HepG2 (cell line): ENCODE results near the gene EEFSEC. TPM values are rescaled to one million over a fixed set of nuclear protein-coding genes. Genes with fewer than 3 reads are reported as not detected.

ENCODE experiments used
- ARNT2 ChIP-seq: sonication (generic); formaldehyde crosslinking; IDR thresholded peaks from 2 replicates; pipeline ENCODE4 v1.8.0; 2022; ENCODE audit warnings: mild to moderate bottlenecking, low read depth, missing genetic modification reagents, moderate library complexity
- HDAC2 ChIP-seq: sonication (generic); formaldehyde crosslinking; IDR thresholded peaks from 2 replicates; pipeline ENCODE4 v1.4.0; 2020; ENCODE audit warnings: missing genetic modification reagents
- PCBP1 ChIP-seq: fragments of 200-400 bp; formaldehyde crosslinking; IDR thresholded peaks from 2 replicates; pipeline ENCODE4 v1.6.1; 2017; ENCODE audit warnings: mild to moderate bottlenecking, low read depth, low read length, borderline replicate concordance
- SAFB2 ChIP-seq: sonication (generic); formaldehyde crosslinking; IDR thresholded peaks from 2 replicates; pipeline ENCODE4 v1.5.1; 2020; ENCODE audit warnings: missing genetic modification reagents, low read depth, mild to moderate bottlenecking, borderline replicate concordance
- polyA plus RNA-seq, 8 experiments: library from polyadenylated mRNA; depleted of rRNA in 3 of 8; stranded (reverse) in 7 of 8; unstranded in 1 of 8; fragments of >200 nt; fragmentation: Illumina TruSeq in 4 of 8; extraction: Trizol in 4 of 8; gene quantifications; 2 replicates each; pipeline versions ENCODE4 v1.2.1 to v1.2.3, GENCODE V29; 2011 to 2016; ENCODE audit warnings: low read depth in 4 of 8, missing spikeins in 1 of 8, mixed read lengths in 1 of 8; ENCODE audit not compliant: insufficient read depth in 1 of 8
- total RNA-seq, 5 experiments: library from RNA; depleted of rRNA; stranded (reverse); fragments of >200 nt; fragmentation: Illumina TruSeq; extraction: Trizol; gene quantifications; 2 replicates each; pipeline ENCODE4 v1.2.3, GENCODE V29; 2016; ENCODE audit warnings: low read depth in 1 of 5
- TF ChIP-seq, protein P1 (sequence below): fragments of 450-650 bp; IDR thresholded peaks from 2 replicates; pipeline ENCODE4 v1.6.1; 2017; ENCODE audit warnings: mild to moderate bottlenecking
- TF ChIP-seq, protein P2 (sequence below): sonication (generic); formaldehyde crosslinking; IDR thresholded peaks from 2 replicates; pipeline ENCODE4 v1.4.0; 2020; ENCODE audit warnings: missing genetic modification reagents, borderline replicate concordance

EEFSEC gene
- total and polyA plus RNA-seq, 2 of the 13 experiments (the other 11 are each of a cell fraction or from before 2014, with no cell fraction given): 6.4 to 24.2 TPM

DNA sequence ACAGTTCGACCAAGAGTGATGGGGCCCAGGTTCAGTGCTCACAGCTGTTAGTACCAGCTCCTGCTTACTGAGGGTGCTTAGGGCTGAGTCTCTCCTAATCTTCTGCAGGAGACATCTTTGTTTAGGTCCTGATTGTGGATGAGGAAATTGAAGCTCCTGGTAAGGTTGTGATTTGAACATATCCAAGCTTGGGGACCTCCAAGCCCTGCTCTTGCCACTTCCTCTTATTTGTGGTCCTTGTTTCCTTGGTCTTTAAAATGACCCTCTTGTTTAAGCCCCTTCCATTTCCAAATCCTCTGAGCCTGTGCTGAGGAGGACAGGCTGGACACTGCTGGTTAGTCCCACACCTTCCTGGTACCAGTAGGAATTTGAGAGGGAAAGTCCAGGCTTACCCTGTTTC, 87.0 kb downstream of the EEFSEC start (continued):
- TF ChIP-seq, protein P1, sequence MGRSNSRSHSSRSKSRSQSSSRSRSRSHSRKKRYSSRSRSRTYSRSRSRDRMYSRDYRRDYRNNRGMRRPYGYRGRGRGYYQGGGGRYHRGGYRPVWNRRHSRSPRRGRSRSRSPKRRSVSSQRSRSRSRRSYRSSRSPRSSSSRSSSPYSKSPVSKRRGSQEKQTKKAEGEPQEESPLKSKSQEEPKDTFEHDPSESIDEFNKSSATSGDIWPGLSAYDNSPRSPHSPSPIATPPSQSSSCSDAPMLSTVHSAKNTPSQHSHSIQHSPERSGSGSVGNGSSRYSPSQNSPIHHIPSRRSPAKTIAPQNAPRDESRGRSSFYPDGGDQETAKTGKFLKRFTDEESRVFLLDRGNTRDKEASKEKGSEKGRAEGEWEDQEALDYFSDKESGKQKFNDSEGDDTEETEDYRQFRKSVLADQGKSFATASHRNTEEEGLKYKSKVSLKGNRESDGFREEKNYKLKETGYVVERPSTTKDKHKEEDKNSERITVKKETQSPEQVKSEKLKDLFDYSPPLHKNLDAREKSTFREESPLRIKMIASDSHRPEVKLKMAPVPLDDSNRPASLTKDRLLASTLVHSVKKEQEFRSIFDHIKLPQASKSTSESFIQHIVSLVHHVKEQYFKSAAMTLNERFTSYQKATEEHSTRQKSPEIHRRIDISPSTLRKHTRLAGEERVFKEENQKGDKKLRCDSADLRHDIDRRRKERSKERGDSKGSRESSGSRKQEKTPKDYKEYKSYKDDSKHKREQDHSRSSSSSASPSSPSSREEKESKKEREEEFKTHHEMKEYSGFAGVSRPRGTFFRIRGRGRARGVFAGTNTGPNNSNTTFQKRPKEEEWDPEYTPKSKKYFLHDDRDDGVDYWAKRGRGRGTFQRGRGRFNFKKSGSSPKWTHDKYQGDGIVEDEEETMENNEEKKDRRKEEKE: no peak
- TF ChIP-seq ARNT2 (CRISPR knock-in tag): no peak
- TF ChIP-seq PCBP1: no peak
- TF ChIP-seq, protein P2, sequence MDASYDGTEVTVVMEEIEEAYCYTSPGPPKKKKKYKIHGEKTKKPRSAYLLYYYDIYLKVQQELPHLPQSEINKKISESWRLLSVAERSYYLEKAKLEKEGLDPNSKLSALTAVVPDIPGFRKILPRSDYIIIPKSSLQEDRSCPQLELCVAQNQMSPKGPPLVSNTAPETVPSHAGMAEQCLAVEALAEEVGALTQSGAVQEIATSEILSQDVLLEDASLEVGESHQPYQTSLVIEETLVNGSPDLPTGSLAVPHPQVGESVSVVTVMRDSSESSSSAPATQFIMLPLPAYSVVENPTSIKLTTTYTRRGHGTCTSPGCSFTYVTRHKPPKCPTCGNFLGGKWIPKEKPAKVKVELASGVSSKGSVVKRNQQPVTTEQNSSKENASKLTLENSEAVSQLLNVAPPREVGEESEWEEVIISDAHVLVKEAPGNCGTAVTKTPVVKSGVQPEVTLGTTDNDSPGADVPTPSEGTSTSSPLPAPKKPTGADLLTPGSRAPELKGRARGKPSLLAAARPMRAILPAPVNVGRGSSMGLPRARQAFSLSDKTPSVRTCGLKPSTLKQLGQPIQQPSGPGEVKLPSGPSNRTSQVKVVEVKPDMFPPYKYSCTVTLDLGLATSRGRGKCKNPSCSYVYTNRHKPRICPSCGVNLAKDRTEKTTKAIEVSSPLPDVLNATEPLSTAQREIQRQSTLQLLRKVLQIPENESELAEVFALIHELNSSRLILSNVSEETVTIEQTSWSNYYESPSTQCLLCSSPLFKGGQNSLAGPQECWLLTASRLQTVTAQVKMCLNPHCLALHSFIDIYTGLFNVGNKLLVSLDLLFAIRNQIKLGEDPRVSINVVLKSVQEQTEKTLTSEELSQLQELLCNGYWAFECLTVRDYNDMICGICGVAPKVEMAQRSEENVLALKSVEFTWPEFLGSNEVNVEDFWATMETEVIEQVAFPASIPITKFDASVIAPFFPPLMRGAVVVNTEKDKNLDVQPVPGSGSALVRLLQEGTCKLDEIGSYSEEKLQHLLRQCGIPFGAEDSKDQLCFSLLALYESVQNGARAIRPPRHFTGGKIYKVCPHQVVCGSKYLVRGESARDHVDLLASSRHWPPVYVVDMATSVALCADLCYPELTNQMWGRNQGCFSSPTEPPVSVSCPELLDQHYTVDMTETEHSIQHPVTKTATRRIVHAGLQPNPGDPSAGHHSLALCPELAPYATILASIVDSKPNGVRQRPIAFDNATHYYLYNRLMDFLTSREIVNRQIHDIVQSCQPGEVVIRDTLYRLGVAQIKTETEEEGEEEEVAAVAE (CRISPR knock-in tag): no peak
- no peak for TF ChIP-seq HDAC2 (CRISPR knock-in tag)
- TF ChIP-seq SAFB2 (CRISPR knock-in tag): no peak
